HG02840 (cell line): ENCODE measurements around the gene EPM2A.
"Not testable (repeated sequence)": the region's sequence is repeated elsewhere in the genome, so short reads cannot be mapped to it uniquely, and the experiment has no call there.

Experiments used
- ATAC-seq: cut with Tn5 transposase; IDR thresholded peaks from one replicate; pipeline ENCODE4 v1.9.1; 2021; ENCODE audit warnings: mild to moderate bottlenecking, moderate library complexity, moderate number of reproducible peaks; ENCODE audit not compliant: unreplicated experiment, low FRiP score

Gene EPM2A

GRCh38 chr6:145733207-145733606, 2.1 kb downstream of the EPM2A start:
- ATAC-seq: no peak

- no peak for ATAC-seq
These were observed 3.9 kb downstream of the EPM2A start for GRCh38 chr6:145731447-145731846.

GRCh38 chr6:145729887-145730286, 5.4 kb downstream of the EPM2A start:
- ATAC-seq: no peak

GRCh38 chr6:145728444-145729385, 6.6 kb downstream of the EPM2A start:
- ATAC-seq: no peak

GRCh38 chr6:145727817-145728388, 7.4 kb downstream of the EPM2A start:
- no peak for ATAC-seq

GRCh38 chr6:145725570-145725969, 9.8 kb downstream of the EPM2A start:
- no peak for ATAC-seq

GRCh38 chr6:145723646-145724045, 11.7 kb downstream of the EPM2A start:
- no peak for ATAC-seq

GRCh38 chr6:145722190-145722589, 13.1 kb downstream of the EPM2A start:
- ATAC-seq: no peak

- no peak for ATAC-seq
These were observed 14.2 kb downstream of the EPM2A start for GRCh38 chr6:145721144-145721543.

GRCh38 chr6:145715426-145715825, 19.9 kb downstream of the EPM2A start:
- ATAC-seq: no peak

GRCh38 chr6:145714731-145715130, 20.6 kb downstream of the EPM2A start:
- ATAC-seq: no peak

GRCh38 chr6:145713773-145714172, 21.5 kb downstream of the EPM2A start:
- ATAC-seq: no peak

- ATAC-seq: no peak
These were observed 23.9 kb downstream of the EPM2A start for GRCh38 chr6:145711372-145711771.

GRCh38 chr6:145707397-145707796, 27.9 kb downstream of the EPM2A start:
- ATAC-seq: no peak

- ATAC-seq: no peak
These were observed 29.8 kb downstream of the EPM2A start for GRCh38 chr6:145705561-145705960.

- ATAC-seq: no peak
These were observed 31.1 kb downstream of the EPM2A start for GRCh38 chr6:145704143-145704781.

GRCh38 chr6:145699462-145699861, 35.9 kb downstream of the EPM2A start:
- ATAC-seq: no peak

- not testable (repeated sequence) for ATAC-seq
These were observed 37.9 kb downstream of the EPM2A start for GRCh38 chr6:145697401-145697800.

- no peak for ATAC-seq
These were observed 41.1 kb downstream of the EPM2A start for GRCh38 chr6:145694083-145694737.

- no peak for ATAC-seq
These were observed 44.4 kb downstream of the EPM2A start for GRCh38 chr6:145690969-145691368.

GRCh38 chr6:145689529-145689928, 45.8 kb downstream of the EPM2A start:
- ATAC-seq: no peak
